Loucy (cell line): Measurements from ENCODE around the gene TSPAN3.

Source experiments
- CTCF ChIP-seq: fragments of 200-600 bp; sonication (generic); conservative IDR thresholded peaks from 2 replicates; pipeline ENCODE4 v1.5.1; 2014; ENCODE audit warnings: mild to moderate bottlenecking, antibody characterized with exemption, low read length
- EZH2phosphoT487 ChIP-seq: fragments of 200-600 bp; IDR thresholded peaks from 2 replicates; pipeline ENCODE4 v1.6.1; 2018; ENCODE audit warnings: antibody characterized with exemption, mild to moderate bottlenecking, moderate library complexity, borderline replicate concordance

GRCh38 chr15:77038312-77039216 lies 32.3 kb downstream of the TSPAN3 start:
- no peak for TF ChIP-seq CTCF
- TF ChIP-seq EZH2phosphoT487: no peak
